Common myeloid progenitor, CD34-positive (primary cell): Measurements from ENCODE around the gene SCGB2B2.
"Not testable (repeated sequence)": the region's sequence is repeated elsewhere in the genome, so short reads cannot be mapped to it uniquely, and the experiment has no call there.

Experiments
- CTCF ChIA-PET: fragments of 350-600 bp; sonication (Branson Sonifier 250); formaldehyde crosslinking; loops from one replicate; lab custom pipeline; 2021; ENCODE audit warnings: antibody characterized with exemption; lab: Charles Lee
- POLR2A ChIA-PET: fragments of 350-600 bp; sonication (Branson Sonifier 250); formaldehyde crosslinking; loops from one replicate; lab custom pipeline; 2021; ENCODE audit warnings: antibody characterized with exemption; lab: Charles Lee
- DNase-seq, 3 donors: peaks; one replicate each; pipeline versions ENCODE4 v3.0.0 to v3.0.0-alpha.2; 2013
- H3K27ac ChIP-seq, 2 experiments: 1 replicate in 1 of 2; 2 replicates in 1 of 2; pipeline ENCODE4 v1.7.0; 2013; ENCODE audit warnings: inconsistent platforms in 2 of 2, low read length in 2 of 2, mild to moderate bottlenecking in 2 of 2, low read depth in 1 of 2, moderate library complexity in 1 of 2; ENCODE audit not compliant: severe bottlenecking in 2 of 2, insufficient read depth in 1 of 2, poor library complexity in 1 of 2
- H3K27me3 ChIP-seq, 5 experiments: replicated peaks in 2 of 5; 1 replicate in 3 of 5; 2 replicates in 2 of 5; pipeline versions ENCODE4 v1.6.1 to v1.7.0; 2013; ENCODE audit warnings: low read length in 4 of 5, mild to moderate bottlenecking in 2 of 5, moderate library complexity in 2 of 5, inconsistent platforms in 1 of 5; ENCODE audit not compliant: insufficient read depth in 5 of 5, control insufficient read depth in 4 of 5
- H3K36me3 ChIP-seq, 4 experiments: 1 replicate in 2 of 4; 2 replicates in 2 of 4; pipeline versions ENCODE4 v1.6.1 to v1.7.0; 2013; ENCODE audit warnings: low read length in 3 of 4, control low read depth in 1 of 4, mild to moderate bottlenecking in 1 of 4; ENCODE audit not compliant: control insufficient read depth in 4 of 4, insufficient read depth in 4 of 4
- H3K4me1 ChIP-seq, 4 experiments: 1 replicate in 3 of 4; 2 replicates in 1 of 4; pipeline versions ENCODE4 v1.6.1 to v1.7.1; 2013; ENCODE audit warnings: low read length in 3 of 4, mild to moderate bottlenecking in 3 of 4, control low read depth in 1 of 4, inconsistent platforms in 1 of 4, moderate library complexity in 1 of 4; ENCODE audit not compliant: control insufficient read depth in 4 of 4, insufficient read depth in 4 of 4; ENCODE audit errors: control extremely low read depth in 1 of 4
- H3K4me3 ChIP-seq, 7 experiments: 1 replicate in 4 of 7; 2 replicates in 3 of 7; pipeline versions ENCODE4 v1.5.1 to v1.7.0; 2013; ENCODE audit warnings: mild to moderate bottlenecking in 7 of 7, low read length in 6 of 7, moderate library complexity in 6 of 7, inconsistent platforms in 2 of 7, low read depth in 2 of 7, control low read depth in 1 of 7; ENCODE audit not compliant: insufficient read depth in 4 of 7, control insufficient read depth in 1 of 7; ENCODE audit errors: extremely low read depth in 1 of 7
- H3K9me3 ChIP-seq, 5 experiments: 1 replicate in 4 of 5; 2 replicates in 1 of 5; pipeline versions ENCODE4 v1.6.1 to v1.7.1; 2013; ENCODE audit warnings: low read length in 4 of 5, mild to moderate bottlenecking in 2 of 5, inconsistent platforms in 1 of 5, low read depth in 1 of 5, moderate library complexity in 1 of 5; ENCODE audit not compliant: control insufficient read depth in 4 of 5, insufficient read depth in 2 of 5; ENCODE audit errors: control extremely low read depth in 1 of 5
- WGBS: methylation state at CpG from one replicate; pipeline ENCODE4 v1.1.5; 2013; ENCODE audit not compliant: insufficient coverage; 5-methylcytosine and 5-hydroxymethylcytosine counted together

Gene SCGB2B2

GRCh38 chr19:34685266-34685665, 8.3 kb upstream of the SCGB2B2 start:
- H3K27ac ChIP-seq, POLR2A ChIA-PET, H3K4me3 ChIP-seq, H3K27me3 ChIP-seq, H3K4me1 ChIP-seq, DNase-seq, CTCF ChIA-PET: not testable (repeated sequence)
- Histone ChIP-seq H3K36me3 (peaks cover 16 to 49% (median 29%) of the 10 kb centered on the region in 4 experiments), H3K9me3 (peaks cover 17 to 66% (median 26%) of the 10 kb centered on the region in 5 experiments)
- WGBS = 100% methylated on average over 1 of the region's 5 CpGs

DNA sequence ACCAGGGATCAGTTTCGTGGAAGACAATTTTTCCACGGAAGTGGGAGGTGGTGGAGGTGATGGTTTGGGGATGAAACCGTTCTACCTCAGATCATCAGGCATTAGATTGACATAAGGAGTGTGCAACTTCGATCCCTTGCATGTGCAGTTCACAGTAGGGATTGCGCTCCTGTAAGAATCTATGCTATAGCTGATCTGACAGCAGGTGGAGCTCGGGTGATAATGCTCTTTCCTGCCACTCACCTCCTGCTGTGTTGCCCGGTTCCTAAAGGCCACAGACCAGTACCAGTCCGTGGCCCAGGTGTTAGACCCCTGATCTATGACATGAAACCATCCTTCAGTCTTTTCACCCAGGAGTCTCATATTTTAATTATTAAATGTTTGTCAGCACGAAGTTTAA, 4.5 kb upstream of the SCGB2B2 start:
- Histone ChIP-seq H3K27me3 (no peaks in the 10 kb centered on the region), H3K4me3 (no peak overlapping the region), H3K27ac (no peak overlapping the region), H3K36me3 (peaks cover 18 to 63% (median 46%) of the 10 kb centered on the region in 4 experiments), H3K4me1 (peaks cover 0 to 14% (median 5%) of the 10 kb centered on the region in 4 experiments), H3K9me3 (peaks cover 14 to 69% (median 36%) of the 10 kb centered on the region in 5 experiments)
- DNase-seq = no peak
- CTCF ChIA-PET = no interaction called here
- POLR2A ChIA-PET = no interaction called here
- 96% methylated on average over 7 of the region's 9 CpGs for WGBS

DNA sequence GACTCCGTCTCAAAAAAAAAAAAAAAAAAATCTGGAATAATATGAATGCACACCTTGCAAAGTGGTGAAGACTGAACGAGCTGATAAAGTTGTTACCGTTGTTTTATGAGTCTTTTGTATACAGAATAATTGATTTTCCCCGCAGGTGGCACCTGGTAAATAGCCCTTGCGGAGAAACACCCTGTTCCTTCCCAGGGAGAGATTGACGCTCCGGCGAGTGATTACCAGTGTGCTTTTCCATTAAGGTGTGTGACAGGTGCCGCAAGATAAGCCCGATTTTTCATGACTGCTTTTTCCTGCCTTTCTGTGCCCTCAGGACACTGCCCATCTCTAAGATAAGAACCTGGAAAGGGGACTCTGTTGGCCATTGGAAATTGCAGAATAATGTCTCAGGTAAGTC, 1.5 kb upstream of the SCGB2B2 start:
- H3K27me3 ChIP-seq = peaks cover 0 to 8% (median 0%) of the 10 kb centered on the region in 5 experiments
- DNase-seq = no peak
- CTCF ChIA-PET = interaction anchor here (1.3 kb wide), 1 partner anchor 38 kb away, joined by 4 read pairs; no protein-coding TSS in a partner anchor
- H3K4me3 ChIP-seq = peak overlapping the region; percentile 74 to 89 (median 83)
- WGBS = 68% methylated on average over 7 of the region's 10 CpGs
- POLR2A ChIA-PET = interaction anchor here (0.6 to 0.7 kb wide), 2 partner anchors 507 to 771 kb away, joined by 3 to 4 read pairs; no protein-coding TSS in a partner anchor
- peaks cover 0 to 17% (median 6%) of the 10 kb centered on the region in 4 experiments for H3K4me1 ChIP-seq
- H3K36me3 ChIP-seq = peaks cover 13 to 46% (median 39%) of the 10 kb centered on the region in 4 experiments
- peak overlapping the region in 1 of 2 experiments; percentile 96 for H3K27ac ChIP-seq
- peaks cover 6 to 54% (median 30%) of the 10 kb centered on the region in 5 experiments for H3K9me3 ChIP-seq

DNA sequence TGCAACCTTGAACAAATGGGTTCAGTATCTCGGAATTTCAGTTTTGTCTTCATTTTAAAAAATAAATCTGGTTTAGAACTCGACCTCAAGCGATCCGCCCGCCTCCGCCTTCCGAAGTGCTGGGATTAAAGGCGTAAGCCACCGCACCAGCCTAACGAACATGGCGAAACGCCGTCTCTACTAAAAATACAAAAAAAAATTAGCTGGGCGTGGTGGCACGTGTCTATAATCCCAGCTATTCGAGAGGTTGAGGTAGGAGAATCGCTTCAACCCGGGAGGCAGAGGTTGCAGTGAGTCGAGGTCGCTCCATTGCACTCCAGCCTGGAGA, 1.1 kb upstream of the SCGB2B2 start:
- H3K27ac ChIP-seq = peak overlapping the region; percentile 93 to 96
- H3K9me3 ChIP-seq = peaks cover 4 to 51% (median 29%) of the 10 kb centered on the region in 5 experiments
- peaks cover 11 to 42% (median 35%) of the 10 kb centered on the region in 4 experiments for H3K36me3 ChIP-seq
- H3K4me3 ChIP-seq = peak overlapping the region; percentile 74 to 89 (median 83)
- no peak for DNase-seq
- CTCF ChIA-PET = interaction anchor here (1.3 kb wide), 1 partner anchor 38 kb away, joined by 4 read pairs; no protein-coding TSS in a partner anchor
- POLR2A ChIA-PET = interaction anchor here (0.6 to 0.7 kb wide), 3 partner anchors 323 to 771 kb away, joined by 3 to 4 read pairs (median 3); no protein-coding TSS in a partner anchor
- 3% methylated on average over 7 of the region's 20 CpGs for WGBS
- H3K4me1 ChIP-seq = peaks cover 0 to 17% (median 6%) of the 10 kb centered on the region in 4 experiments
- peaks cover 0 to 10% (median 0%) of the 10 kb centered on the region in 5 experiments for H3K27me3 ChIP-seq

DNA sequence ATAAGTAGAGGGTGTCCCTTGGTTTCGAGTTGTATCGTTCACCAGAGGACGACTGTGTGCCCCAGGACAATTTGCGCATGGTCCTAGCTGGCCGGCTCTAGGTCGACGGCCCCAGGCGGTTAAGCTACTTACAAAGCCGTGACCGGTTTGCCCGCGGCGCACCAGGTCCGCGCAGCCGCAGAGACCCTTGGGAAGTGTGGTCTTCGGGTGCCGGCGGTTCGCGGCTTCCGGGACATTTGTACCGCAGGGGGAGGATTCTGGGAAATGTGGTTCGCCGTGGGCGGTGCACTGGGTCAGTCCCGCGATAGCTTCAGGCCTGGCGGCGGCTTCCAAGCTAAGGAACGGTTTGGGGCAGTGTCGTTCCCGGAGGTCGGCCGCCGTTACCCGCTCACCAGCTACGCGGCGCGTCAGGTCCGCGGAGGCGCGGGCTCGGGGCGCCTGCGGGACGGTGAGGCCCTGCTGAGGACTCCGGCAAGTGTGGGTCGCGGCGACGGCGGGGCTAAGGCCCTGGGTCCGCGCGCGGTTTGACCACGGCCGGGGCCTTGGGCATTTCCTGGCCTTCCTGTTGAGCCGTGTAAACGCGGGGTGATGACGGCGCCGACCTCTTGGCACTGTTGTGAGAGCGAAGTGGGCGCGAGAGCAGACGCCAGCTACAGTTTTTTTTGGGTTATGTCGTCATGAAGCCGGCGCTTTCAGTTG, 576 bp upstream of the SCGB2B2 start, which contains the start of gene ZNF302:
Gene ZNF302, plus strand, starts transcription at position 293 of the 699 bp plus-strand sequence. CDS start 1,127 bp downstream, outside the sequence.
- H3K4me3 ChIP-seq = peak within 1 kb of the TSS; percentile 74 to 89 (median 83)
- peaks cover 9 to 37% (median 30%) of the 10 kb centered on the region in 4 experiments for H3K36me3 ChIP-seq
- peak; percentile 98 to 99 (median 99) for DNase-seq
- ChIA-PET CTCF (interaction anchor here (1.3 kb wide), 1 partner anchor 37 kb away, joined by 4 read pairs; no protein-coding TSS in a partner anchor), POLR2A (interaction anchor here (0.6 to 0.7 kb wide), 2 partner anchors 324 to 506 kb away, joined by 3 to 4 read pairs; no protein-coding TSS in a partner anchor)
- WGBS = 0% methylated on average over 74 of the region's 74 CpGs
- peaks cover 0 to 11% (median 0%) of the 10 kb centered on the region in 5 experiments for H3K27me3 ChIP-seq
- H3K4me1 ChIP-seq = peaks cover 0 to 17% (median 6%) of the 10 kb centered on the region in 4 experiments
- peak within 1 kb of the TSS; percentile 93 to 96 for H3K27ac ChIP-seq
- peaks cover 4 to 47% (median 24%) of the 10 kb centered on the region in 5 experiments for H3K9me3 ChIP-seq

- H3K4me3 ChIP-seq = peak overlapping the region in 1 of 7 experiments; percentile 88
- 94% methylated on average over 9 of the region's 9 CpGs for WGBS
- no peak for DNase-seq
- ChIA-PET CTCF (no interaction called here), POLR2A (no interaction called here)
- peaks cover 5 to 21% (median 19%) of the 10 kb centered on the region in 4 experiments for H3K36me3 ChIP-seq
- peaks cover 0 to 33% (median 17%) of the 10 kb centered on the region in 5 experiments for H3K9me3 ChIP-seq
- peaks cover 0 to 11% (median 0%) of the 10 kb centered on the region in 5 experiments for H3K27me3 ChIP-seq
- peaks cover 0 to 17% (median 6%) of the 10 kb centered on the region in 4 experiments for H3K4me1 ChIP-seq
- H3K27ac ChIP-seq = no peak overlapping the region
Observed at GRCh38 chr19:34675919-34676318, 1.0 kb downstream of the SCGB2B2 start.
